Coronary artery (tissue), 2 donors: ENCODE data around the gene MRPS6.

Experiments used
- DNase-seq: peaks from one replicate; pipeline ENCODE4 v3.0.0-alpha.2; 2017; ENCODE audit warnings: low spot score
- H3K27ac ChIP-seq, 2 donors: fragments of 200-600 bp; sonication (generic); one replicate each; pipeline ENCODE4 v1.5.1; 2016 to 2019
- H3K4me3 ChIP-seq: fragments of 200-600 bp; sonication (generic); 2 replicates; pipeline ENCODE4 v1.5.1; 2016; ENCODE audit warnings: mild to moderate bottlenecking, moderate library complexity
- TF ChIP-seq, protein P1 (sequence below): fragments of 200-600 bp; sonication (generic); IDR thresholded peaks from one replicate; pipeline ENCODE4 v1.5.1; 2019; ENCODE audit warnings: antibody characterized with exemption

Gene MRPS6

DNA sequence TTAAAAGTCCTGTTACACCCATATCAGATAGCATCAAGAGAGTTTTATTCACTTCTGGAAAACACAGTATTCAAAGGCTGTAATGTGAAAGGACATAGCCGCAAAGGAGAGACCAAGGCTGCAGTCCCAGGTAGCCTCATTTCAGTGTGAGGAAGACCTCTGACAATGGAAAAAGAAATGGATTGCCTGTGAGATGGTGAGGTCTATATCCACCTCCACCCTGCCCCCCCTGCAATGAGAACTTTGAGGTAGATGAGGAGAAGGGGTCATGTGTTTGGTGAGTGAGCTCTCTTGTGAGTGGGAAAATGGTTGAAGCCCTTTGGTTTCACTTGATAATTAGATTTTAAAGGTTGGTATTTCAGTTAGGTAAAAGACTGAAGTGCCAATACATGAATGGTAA is 3.5 kb downstream of the MRPS6 start:
- Histone ChIP-seq H3K27ac (no peak overlapping the region), H3K4me3 (peak overlapping the region; percentile 89)
- TF ChIP-seq, protein P1, sequence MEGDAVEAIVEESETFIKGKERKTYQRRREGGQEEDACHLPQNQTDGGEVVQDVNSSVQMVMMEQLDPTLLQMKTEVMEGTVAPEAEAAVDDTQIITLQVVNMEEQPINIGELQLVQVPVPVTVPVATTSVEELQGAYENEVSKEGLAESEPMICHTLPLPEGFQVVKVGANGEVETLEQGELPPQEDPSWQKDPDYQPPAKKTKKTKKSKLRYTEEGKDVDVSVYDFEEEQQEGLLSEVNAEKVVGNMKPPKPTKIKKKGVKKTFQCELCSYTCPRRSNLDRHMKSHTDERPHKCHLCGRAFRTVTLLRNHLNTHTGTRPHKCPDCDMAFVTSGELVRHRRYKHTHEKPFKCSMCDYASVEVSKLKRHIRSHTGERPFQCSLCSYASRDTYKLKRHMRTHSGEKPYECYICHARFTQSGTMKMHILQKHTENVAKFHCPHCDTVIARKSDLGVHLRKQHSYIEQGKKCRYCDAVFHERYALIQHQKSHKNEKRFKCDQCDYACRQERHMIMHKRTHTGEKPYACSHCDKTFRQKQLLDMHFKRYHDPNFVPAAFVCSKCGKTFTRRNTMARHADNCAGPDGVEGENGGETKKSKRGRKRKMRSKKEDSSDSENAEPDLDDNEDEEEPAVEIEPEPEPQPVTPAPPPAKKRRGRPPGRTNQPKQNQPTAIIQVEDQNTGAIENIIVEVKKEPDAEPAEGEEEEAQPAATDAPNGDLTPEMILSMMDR: no peak
- DNase-seq: no peak

DNA sequence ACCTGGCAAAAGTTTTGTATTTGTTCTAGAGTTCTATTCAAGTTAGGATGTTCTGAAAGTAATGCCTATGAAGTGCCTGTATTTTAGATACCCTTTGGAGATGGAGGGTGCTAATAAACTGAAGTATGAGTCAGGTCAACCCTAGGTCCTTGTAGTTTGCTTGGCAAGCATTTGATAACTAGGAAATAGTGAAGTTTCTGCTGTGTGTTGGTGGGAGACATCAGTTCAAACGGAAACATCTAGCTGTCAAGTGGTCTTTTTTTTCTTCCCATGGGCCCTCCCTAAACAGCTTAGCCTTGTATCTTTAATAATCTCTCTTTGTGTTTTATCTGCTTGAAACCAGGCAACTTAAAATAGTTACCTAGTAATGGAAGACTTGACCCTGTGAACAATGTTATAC is 4.5 kb downstream of the MRPS6 start:
- H3K27ac ChIP-seq: no peak overlapping the region
- DNase-seq: no peak
- H3K4me3 ChIP-seq: no peak overlapping the region
- TF ChIP-seq, protein P1: no peak

DNA sequence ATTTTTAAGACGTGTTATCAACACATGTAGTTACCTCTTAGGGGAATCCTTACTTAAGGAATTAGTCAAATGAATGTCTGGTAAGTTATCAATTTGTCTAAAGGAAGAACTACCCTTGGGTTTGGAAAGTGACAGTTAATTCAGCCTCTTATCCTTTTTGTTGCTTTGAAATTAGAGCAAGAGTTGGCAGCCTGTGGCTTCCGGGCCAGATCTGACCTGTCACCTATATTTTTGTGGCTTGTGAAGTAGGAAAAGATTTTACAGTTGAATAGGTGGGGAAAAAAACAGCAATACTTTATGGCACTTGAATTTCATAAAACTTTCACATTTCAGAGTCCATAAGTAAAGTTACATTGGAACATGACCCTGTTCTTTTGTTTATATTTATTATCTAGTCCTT is 5.5 kb downstream of the MRPS6 start:
- Histone ChIP-seq H3K4me3 (no peak overlapping the region), H3K27ac (no peak overlapping the region)
- no peak for DNase-seq
- TF ChIP-seq, protein P1: no peak

DNA sequence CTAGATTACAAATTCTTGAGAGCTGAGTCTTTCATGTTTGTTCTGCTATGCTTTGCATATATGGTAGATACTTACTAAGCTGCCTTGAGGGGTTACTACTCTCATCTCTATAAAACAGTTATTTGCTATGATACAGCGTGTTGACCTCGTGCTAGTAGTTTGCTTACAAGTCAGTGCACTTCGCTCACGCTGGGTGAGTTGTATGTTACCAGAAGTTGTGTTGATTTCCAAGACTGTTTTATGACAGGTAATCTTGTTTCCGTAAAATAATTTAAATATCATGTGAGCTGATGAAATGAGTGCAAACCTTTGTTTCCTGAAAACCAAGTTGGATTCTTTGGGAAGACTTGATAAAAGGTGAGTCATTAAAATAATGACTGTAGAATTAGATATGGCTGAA is 7.3 kb downstream of the MRPS6 start:
- H3K4me3 ChIP-seq: peak overlapping the region; percentile 6
- TF ChIP-seq, protein P1: no peak
- H3K27ac ChIP-seq: no peak overlapping the region
- no peak for DNase-seq

DNA sequence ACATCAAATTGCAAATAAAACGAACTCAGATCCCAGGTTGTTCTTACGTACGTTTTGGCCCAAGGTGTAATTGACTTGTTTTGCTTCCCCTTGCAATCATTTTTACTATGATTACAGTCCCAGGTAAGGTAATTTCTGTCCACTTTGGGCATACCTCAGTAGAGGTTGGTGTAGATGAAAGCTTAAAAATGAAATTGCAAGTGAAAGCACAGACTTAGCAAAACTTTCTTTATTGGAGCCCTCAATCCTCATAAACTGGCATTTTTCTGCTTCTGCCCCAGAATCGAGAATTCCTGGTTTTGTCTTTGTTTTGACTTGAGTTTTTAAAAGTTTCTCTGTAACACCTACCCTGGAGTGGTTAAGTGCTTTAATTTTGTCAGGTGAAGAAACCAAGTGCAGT is 9.4 kb downstream of the MRPS6 start:
- Histone ChIP-seq H3K27ac (no peak overlapping the region), H3K4me3 (no peak overlapping the region)
- TF ChIP-seq, protein P1: no peak
- DNase-seq: no peak

DNA sequence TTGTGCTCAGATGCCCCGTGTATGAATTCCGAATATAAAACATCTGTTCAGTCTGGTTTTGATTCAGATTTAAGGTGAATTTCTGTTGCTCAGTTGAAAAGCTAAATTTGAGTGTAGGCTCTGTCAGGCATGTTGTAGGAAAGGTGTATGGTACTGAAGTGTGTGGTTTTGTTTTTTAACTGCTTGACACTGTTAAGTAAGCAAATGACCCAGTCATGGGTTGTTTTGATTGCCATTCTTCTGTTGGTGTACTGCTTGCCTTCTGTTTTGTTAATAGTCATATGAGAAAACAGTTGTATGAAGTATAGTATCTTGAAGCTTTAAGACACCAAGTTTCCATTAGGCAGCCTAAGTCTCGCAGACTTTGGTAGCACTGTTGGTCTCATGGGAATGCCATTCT is 10.0 kb downstream of the MRPS6 start:
- H3K4me3 ChIP-seq: no peak overlapping the region
- no peak for DNase-seq
- no peak overlapping the region for H3K27ac ChIP-seq
- TF ChIP-seq, protein P1: no peak

DNA sequence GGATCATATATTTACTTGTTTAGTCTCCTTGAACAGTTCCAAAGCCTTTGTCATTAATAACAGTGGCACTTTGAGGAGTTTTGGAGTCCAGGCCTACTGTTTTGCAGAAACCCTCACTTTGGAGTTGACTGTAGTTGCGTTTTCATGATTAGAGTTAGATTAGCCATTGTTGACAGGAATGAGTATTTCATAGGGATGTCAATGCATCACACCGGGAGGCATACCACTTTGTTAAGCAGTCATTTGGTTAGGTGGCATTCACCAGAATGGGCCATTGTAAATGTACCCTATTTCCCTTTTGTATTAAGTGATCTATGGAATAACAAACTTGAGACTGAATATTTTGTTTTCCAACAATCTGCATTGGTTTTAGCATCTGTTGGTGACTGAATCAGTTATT is 11.8 kb downstream of the MRPS6 start:
- TF ChIP-seq, protein P1: no peak
- H3K27ac ChIP-seq: no peak overlapping the region
- no peak for DNase-seq
- H3K4me3 ChIP-seq: no peak overlapping the region
